Measurements from ENCODE around the gene BFSP1.

Gene BFSP1

GRCh38 chr20:17504066-17504897 is 26.9 kb downstream of the BFSP1 start:
- no peak overlapping the region for H3K4me3 ChIP-seq (ENCODE audit: low read depth, low read length)
- no peak for TF ChIP-seq CTCF (IDR thresholded peaks at IDR 0.05; ENCODE audit: low read depth, low read length)

- H3K4me3 ChIP-seq (ENCODE audit: low read depth, low read length): no peak overlapping the region
- no peak for TF ChIP-seq CTCF (IDR thresholded peaks at IDR 0.05; ENCODE audit: low read depth, low read length)
These were observed 27.7 kb downstream of the BFSP1 start for GRCh38 chr20:17503301-17504065.

GRCh38 chr20:17502105-17502504 is 29.1 kb downstream of the BFSP1 start:
- H3K4me3 ChIP-seq (ENCODE audit: low read depth, low read length): no peak overlapping the region
- no peak for TF ChIP-seq CTCF (IDR thresholded peaks at IDR 0.05; ENCODE audit: low read depth, low read length)

GRCh38 chr20:17501701-17502100 is 29.5 kb downstream of the BFSP1 start:
- H3K4me3 ChIP-seq (ENCODE audit: low read depth, low read length): no peak overlapping the region
- no peak for TF ChIP-seq CTCF (IDR thresholded peaks at IDR 0.05; ENCODE audit: low read depth, low read length)

GRCh38 chr20:17500826-17501225 is 30.4 kb downstream of the BFSP1 start:
- no peak overlapping the region for H3K4me3 ChIP-seq (ENCODE audit: low read depth, low read length)
- TF ChIP-seq CTCF (IDR thresholded peaks at IDR 0.05; ENCODE audit: low read depth, low read length): no peak

GRCh38 chr20:17500271-17500670 is 30.9 kb downstream of the BFSP1 start:
- no peak for TF ChIP-seq CTCF (IDR thresholded peaks at IDR 0.05; ENCODE audit: low read depth, low read length)
- H3K4me3 ChIP-seq (ENCODE audit: low read depth, low read length): no peak overlapping the region

- H3K4me3 ChIP-seq (ENCODE audit: low read depth, low read length): no peak overlapping the region
- TF ChIP-seq CTCF (IDR thresholded peaks at IDR 0.05; ENCODE audit: low read depth, low read length): no peak
These were observed 32.1 kb downstream of the BFSP1 start for GRCh38 chr20:17499041-17499440.

All from WI38 (cell line).